Measurements from ENCODE around the gene ITPK1.

The ITPK1 gene

GRCh38 chr14:92946847-92947545, 168.7 kb downstream of the ITPK1 start:
- DNase-seq, result no peak

GRCh38 chr14:92945959-92946846, 169.5 kb downstream of the ITPK1 start:
- DNase-seq, result no peak

- DNase-seq, result no peak
These were observed 170.2 kb downstream of the ITPK1 start for GRCh38 chr14:92945544-92945943.

- no peak for DNase-seq
These were observed 170.7 kb downstream of the ITPK1 start for GRCh38 chr14:92944976-92945375.

GRCh38 chr14:92943855-92944570, 171.7 kb downstream of the ITPK1 start:
- no peak for DNase-seq

- no peak for DNase-seq
These were observed 172.6 kb downstream of the ITPK1 start for GRCh38 chr14:92942976-92943710.

GRCh38 chr14:92942576-92942975, 173.1 kb downstream of the ITPK1 start:
- no peak for DNase-seq

GRCh38 chr14:92942136-92942535, 173.6 kb downstream of the ITPK1 start:
- no peak for DNase-seq

GRCh38 chr14:92941531-92941930, 174.2 kb downstream of the ITPK1 start:
- no peak for DNase-seq

- no peak for DNase-seq
These were observed 175.2 kb downstream of the ITPK1 start for GRCh38 chr14:92940543-92940942.

- DNase-seq, result no peak
These were observed 176.0 kb downstream of the ITPK1 start for GRCh38 chr14:92939699-92940098.

- DNase-seq, result no peak
These were observed 176.6 kb downstream of the ITPK1 start for GRCh38 chr14:92938890-92939671.

- DNase-seq, result no peak
These were observed 177.4 kb downstream of the ITPK1 start for GRCh38 chr14:92938235-92938875.

GRCh38 chr14:92937051-92937937, 178.4 kb downstream of the ITPK1 start:
- DNase-seq, result no peak

GRCh38 chr14:92936085-92936484, 179.6 kb downstream of the ITPK1 start:
- no peak for DNase-seq

GRCh38 chr14:92935446-92935845, 180.3 kb downstream of the ITPK1 start:
- DNase-seq, result no peak

- DNase-seq, result no peak
These were observed 181.3 kb downstream of the ITPK1 start for GRCh38 chr14:92934196-92935085.

- no peak for DNase-seq
These were observed 182.2 kb downstream of the ITPK1 start for GRCh38 chr14:92933481-92933880.

Measured in NCI-H1092 treated with DMSO at 0.1 percent for 48 hours (cell line).